Tibial nerve (tissue), 4 donors: Measurements from ENCODE around the gene PZP. TPM values are rescaled to one million over a fixed set of nuclear protein-coding genes. Genes with fewer than 3 reads are reported as not detected.

ENCODE experiments used
- DNase-seq, 2 donors: peaks; one replicate each; pipeline ENCODE4 v3.0.0-alpha.2; 2019; ENCODE audit warnings: low spot score in 2 of 2
- H3K27ac ChIP-seq, 4 donors: fragments of 200-600 bp; sonication (generic) in 3 of 4; one replicate each; pipeline ENCODE4 v1.5.1; 2017 to 2019; ENCODE audit warnings: mild to moderate bottlenecking in 1 of 4
- H3K27me3 ChIP-seq, 2 donors: fragments of 200-600 bp; sonication (generic) in 1 of 2; one replicate each; pipeline versions ENCODE4 v1.5.1 to v1.6.0; 2017 to 2019
- H3K36me3 ChIP-seq, 3 donors: fragments of 200-600 bp; sonication (generic); one replicate each; pipeline ENCODE4 v1.5.1; 2018 to 2019
- H3K4me1 ChIP-seq, 4 donors: fragments of 200-600 bp; sonication (generic) in 3 of 4; one replicate each; pipeline ENCODE4 v1.5.1; 2017 to 2019
- H3K4me3 ChIP-seq, 4 donors: fragments of 200-600 bp; sonication (generic) in 3 of 4; one replicate each; pipeline ENCODE4 v1.5.1; 2017 to 2019; ENCODE audit warnings: mild to moderate bottlenecking in 1 of 4, moderate library complexity in 1 of 4
- H3K9me3 ChIP-seq, 4 donors: fragments of 200-600 bp; sonication (generic) in 3 of 4; one replicate each; pipeline ENCODE4 v1.5.1; 2017 to 2019
- CTCF ChIP-seq, 5 experiments: fragments of 200-600 bp in 3 of 5; fragments of 450-650 bp in 2 of 5; sonication (generic) in 3 of 5; IDR thresholded peaks; one replicate each; pipeline ENCODE4 v1.5.1; 2016 to 2019; ENCODE audit warnings: antibody characterized with exemption in 5 of 5, mild to moderate bottlenecking in 3 of 5, moderate library complexity in 2 of 5
- EP300 ChIP-seq, 2 donors: sonication (generic); formaldehyde crosslinking; IDR thresholded peaks; one replicate each; pipeline ENCODE4 v1.6.1; 2017; ENCODE audit warnings: antibody characterized with exemption in 2 of 2, mild to moderate bottlenecking in 1 of 2
- POLR2A ChIP-seq, 2 donors: fragments of 450-650 bp; IDR thresholded peaks; one replicate each; pipeline ENCODE4 v1.6.1; 2017; ENCODE audit warnings: antibody characterized with exemption in 2 of 2, mild to moderate bottlenecking in 2 of 2, moderate library complexity in 2 of 2
- WGBS, 2 donors: methylation state at CpG; one replicate each; pipeline ENCODE4 v1.1.5; 2018; 5-methylcytosine and 5-hydroxymethylcytosine counted together
- total RNA-seq, 4 donors: library from RNA; depleted of rRNA; stranded (reverse); fragments of >200 nt; gene quantifications; one replicate each; pipeline ENCODE4 v1.1.0, GENCODE V29; 2016

The PZP gene
- total RNA-seq, 4 donors from 2014 or later = 0.22 to 0.59 (median 0.30) TPM; not detected in 1

GRCh38 chr12:9133216-9133916 lies 74.8 kb downstream of the PZP start:
- no peaks in the 10 kb centered on the region for H3K36me3 ChIP-seq
- no peaks in the 10 kb centered on the region for H3K27me3 ChIP-seq
- H3K9me3 ChIP-seq = peaks cover 0 to 11% (median 0%) of the 10 kb centered on the region in 4 donors
- DNase-seq = no peak
- H3K4me1 ChIP-seq = no peaks in the 10 kb centered on the region
- H3K4me3 ChIP-seq = no peak overlapping the region
- TF ChIP-seq CTCF (IDR thresholded peaks at IDR 0.05) = no peak
- TF ChIP-seq POLR2A (IDR thresholded peaks at IDR 0.05) = no peak
- no peak for TF ChIP-seq EP300 (IDR thresholded peaks at IDR 0.05)
- WGBS, 2 donors = 40 to 50% methylated on average over 1 of the region's 1 CpG
- H3K27ac ChIP-seq = no peak overlapping the region

DNA sequence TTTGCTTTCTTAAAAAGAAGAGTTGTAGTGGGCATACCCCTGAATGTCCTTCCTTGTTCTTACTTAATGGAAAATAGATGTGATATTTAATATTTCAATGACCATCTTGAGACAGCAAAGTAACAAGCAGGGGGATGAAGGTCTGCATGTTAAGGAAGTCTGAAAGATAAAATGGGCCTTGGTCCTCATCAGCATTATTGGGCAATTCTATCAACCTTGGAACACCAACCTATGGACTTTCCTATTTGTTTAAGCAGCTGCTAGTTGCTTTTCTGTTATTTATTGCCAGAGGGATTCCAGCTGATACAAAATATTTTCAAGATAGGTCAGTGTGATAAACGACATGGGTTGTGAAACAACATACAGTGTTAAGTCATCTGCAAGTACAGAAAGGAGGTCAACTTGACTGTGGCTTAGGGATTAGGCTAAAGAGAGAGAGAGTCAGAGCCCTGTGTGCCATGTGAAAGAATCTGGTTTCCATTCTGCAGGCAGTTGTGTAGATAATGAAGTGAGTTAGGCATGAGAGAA lies 76.1 kb downstream of the PZP start:
- H3K27me3 ChIP-seq = no peaks in the 10 kb centered on the region
- no peak for DNase-seq
- H3K9me3 ChIP-seq = peaks cover 0 to 11% (median 0%) of the 10 kb centered on the region in 4 donors
- no peak overlapping the region for H3K4me3 ChIP-seq
- no peaks in the 10 kb centered on the region for H3K4me1 ChIP-seq
- TF ChIP-seq CTCF (IDR thresholded peaks at IDR 0.05) = no peak
- no peaks in the 10 kb centered on the region for H3K36me3 ChIP-seq
- 46 to 52% methylated on average over 1 of the region's 1 CpG for WGBS, 2 donors
- no peak overlapping the region for H3K27ac ChIP-seq

GRCh38 chr12:9130244-9130643 lies 78.0 kb downstream of the PZP start:
- 66 to 72% methylated on average over 2 of the region's 2 CpGs for WGBS, 2 donors
- Histone ChIP-seq H3K4me1 (no peaks in the 10 kb centered on the region), H3K36me3 (no peaks in the 10 kb centered on the region), H3K4me3 (no peak overlapping the region), H3K27ac (no peak overlapping the region), H3K9me3 (peaks cover 0 to 11% (median 0%) of the 10 kb centered on the region in 4 donors), H3K27me3 (no peaks in the 10 kb centered on the region)
- no peak for DNase-seq
- no peak for TF ChIP-seq CTCF (IDR thresholded peaks at IDR 0.05)
- no peak for TF ChIP-seq POLR2A (IDR thresholded peaks at IDR 0.05)
- no peak for TF ChIP-seq EP300 (IDR thresholded peaks at IDR 0.05)

GRCh38 chr12:9127936-9128663 lies 80.1 kb downstream of the PZP start:
- 91 to 95% methylated on average over 29 to 35 of the region's 36 CpGs for WGBS, 2 donors
- TF ChIP-seq CTCF (IDR thresholded peaks at IDR 0.05) (no peak), EP300 (IDR thresholded peaks at IDR 0.05) (no peak), POLR2A (IDR thresholded peaks at IDR 0.05) (no peak)
- Histone ChIP-seq H3K4me1 (peaks cover 0 to 15% (median 3%) of the 10 kb centered on the region in 4 donors), H3K4me3 (no peak overlapping the region), H3K27me3 (no peaks in the 10 kb centered on the region), H3K27ac (no peak overlapping the region), H3K36me3 (no peaks in the 10 kb centered on the region), H3K9me3 (peaks cover 0 to 11% (median 0%) of the 10 kb centered on the region in 4 donors)
- DNase-seq = no peak

DNA sequence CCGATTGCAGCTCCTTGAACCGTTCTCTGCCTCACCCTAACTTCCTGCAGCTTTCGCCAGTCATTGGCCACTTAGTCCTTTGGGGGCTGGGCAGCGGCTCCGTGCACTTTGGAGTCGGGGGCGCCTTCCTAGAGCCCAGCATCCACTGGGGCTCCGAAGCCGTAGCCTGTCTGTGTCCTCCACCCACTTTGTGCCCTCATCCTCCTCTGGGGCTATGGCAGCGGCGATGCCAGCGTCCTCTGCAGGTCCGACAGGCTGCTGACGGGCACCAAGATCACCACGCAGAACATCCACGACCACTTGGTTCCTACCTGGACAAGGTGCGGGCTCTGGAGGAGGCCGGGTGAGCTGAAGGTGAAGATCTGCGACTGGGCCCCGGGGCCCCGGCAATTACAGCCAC lies 80.7 kb downstream of the PZP start:
- no peak for DNase-seq
- H3K4me1 ChIP-seq = peaks cover 0 to 21% (median 3%) of the 10 kb centered on the region in 4 donors
- H3K27me3 ChIP-seq = no peaks in the 10 kb centered on the region
- H3K27ac ChIP-seq = no peak overlapping the region
- H3K9me3 ChIP-seq = peaks cover 0 to 11% (median 0%) of the 10 kb centered on the region in 4 donors
- no peak overlapping the region for H3K4me3 ChIP-seq
- 95 to 98% methylated on average over 7 to 21 of the region's 21 CpGs for WGBS, 2 donors
- no peak for TF ChIP-seq EP300 (IDR thresholded peaks at IDR 0.05)
- no peak for TF ChIP-seq POLR2A (IDR thresholded peaks at IDR 0.05)
- no peak for TF ChIP-seq CTCF (IDR thresholded peaks at IDR 0.05)
- no peaks in the 10 kb centered on the region for H3K36me3 ChIP-seq
